Stimulated activated CD8-positive, alpha-beta memory T cell treated with anti-CD3 and anti-CD28 coated beads, Interleukin-2, amount 100 ng/mL, for 48 hours (primary cell): Measurements from ENCODE around the gene ARHGAP26.

Experiments
- DNase-seq, 2 donors: peaks; one replicate each; pipeline ENCODE4 v3.0.0-alpha.2; 2020; ENCODE audit warnings: low read depth in 2 of 2

Gene ARHGAP26

DNA sequence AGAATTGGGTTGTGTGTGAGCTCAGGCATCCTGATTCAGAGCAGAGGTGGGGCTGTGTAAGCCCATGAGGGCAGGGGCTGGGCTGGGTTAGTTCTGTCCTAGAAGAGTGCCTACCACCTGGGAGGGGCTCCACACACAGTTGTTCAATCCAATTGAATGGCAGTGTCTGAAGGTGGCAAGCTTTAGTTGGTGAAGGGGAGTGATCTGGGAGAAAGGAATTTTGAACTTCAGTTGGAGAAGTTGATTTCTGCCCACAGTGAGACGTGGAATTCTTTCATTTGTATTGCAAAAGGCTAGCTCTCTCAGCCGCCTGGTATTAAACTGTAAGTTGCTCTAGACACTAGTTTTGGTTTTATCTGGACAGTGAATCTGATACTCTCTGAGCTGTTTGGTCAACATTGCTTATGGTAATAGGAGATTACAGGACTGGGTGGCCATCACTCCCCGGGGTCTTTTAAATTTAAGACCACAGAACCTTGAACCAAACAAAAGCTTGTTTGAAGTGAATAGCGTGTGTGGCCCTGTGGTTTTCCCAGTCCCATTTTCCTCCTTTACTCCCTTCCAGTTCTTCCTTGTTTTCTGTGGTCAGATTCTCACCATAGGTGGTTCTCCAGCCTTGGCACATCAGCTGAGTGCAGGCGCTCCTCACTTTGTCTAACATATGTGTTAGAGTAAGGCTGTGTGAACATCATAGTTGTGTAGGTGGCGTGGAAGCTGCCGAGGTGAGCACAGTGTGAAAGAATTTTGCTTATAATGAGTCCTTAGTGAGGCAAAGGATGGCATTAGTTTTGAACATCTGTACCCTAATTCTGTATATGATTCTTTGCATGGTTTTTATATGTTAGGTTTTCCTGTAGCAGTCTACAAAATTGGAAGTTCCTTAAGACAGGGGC, 78.0 kb downstream of the ARHGAP26 start:
- DNase-seq = no peak

GRCh38 chr5:142849466-142849865, 79.3 kb downstream of the ARHGAP26 start:
- DNase-seq = no peak

GRCh38 chr5:142849880-142850279, 79.7 kb downstream of the ARHGAP26 start:
- no peak for DNase-seq

- no peak for DNase-seq
Measured at GRCh38 chr5:142851731-142852130, 81.6 kb downstream of the ARHGAP26 start.

DNA sequence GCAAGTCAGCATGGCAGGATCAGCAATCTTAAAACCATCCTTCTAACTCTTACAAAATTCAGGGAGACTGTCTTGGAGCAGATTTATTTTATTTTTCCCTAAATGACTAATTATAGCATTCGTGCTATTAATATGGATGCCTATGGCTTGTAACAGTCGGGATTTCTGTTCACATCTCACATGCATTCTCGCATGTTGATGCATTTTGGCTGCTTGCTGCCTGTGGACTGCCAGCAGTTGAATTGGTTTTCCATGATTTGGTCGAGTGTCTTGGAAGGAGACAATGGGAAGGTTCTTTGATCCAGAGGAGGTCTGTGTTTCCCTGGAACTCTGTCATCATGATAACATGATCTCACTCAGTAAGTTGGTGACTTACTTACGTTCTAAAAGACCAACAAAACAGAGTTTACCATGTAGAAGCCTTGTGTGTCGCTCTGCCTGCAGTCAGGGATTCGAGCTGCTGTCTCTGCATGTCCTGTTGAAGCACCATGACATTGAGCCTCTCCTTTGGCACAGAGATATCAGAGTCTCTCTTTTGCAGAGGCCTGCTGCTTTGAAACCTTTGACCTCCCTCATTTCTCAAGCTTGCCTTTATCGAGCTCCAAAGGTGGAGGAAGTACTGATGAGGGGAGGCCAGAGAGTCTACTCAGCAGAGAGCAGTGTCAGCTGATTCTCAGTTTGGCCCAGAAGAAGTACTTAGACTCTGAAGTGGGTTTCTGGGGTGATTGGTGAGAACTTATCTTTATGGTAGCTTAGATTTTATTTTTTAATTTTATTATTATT, 82.4 kb downstream of the ARHGAP26 start:
- DNase-seq = no peak

DNA sequence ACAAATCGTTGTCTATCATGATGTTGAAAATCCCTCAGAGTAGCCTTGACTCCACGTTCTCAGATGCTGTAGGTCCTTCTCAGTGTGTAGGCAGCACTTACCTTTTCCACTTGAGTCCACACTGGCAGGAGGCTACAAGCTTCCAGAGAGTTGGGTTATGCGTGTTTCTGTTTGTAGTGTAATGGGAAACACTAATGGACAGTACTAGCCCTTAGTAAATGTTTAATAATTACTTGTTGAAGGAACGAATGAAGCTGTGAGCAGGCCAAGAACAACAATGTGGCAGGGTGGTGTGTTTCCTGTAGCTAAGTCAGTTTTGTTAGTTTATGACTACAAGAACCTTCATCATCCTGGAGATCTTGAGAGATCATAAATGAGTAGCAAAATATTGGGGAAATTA, 83.5 kb downstream of the ARHGAP26 start:
- DNase-seq = no peak

DNA sequence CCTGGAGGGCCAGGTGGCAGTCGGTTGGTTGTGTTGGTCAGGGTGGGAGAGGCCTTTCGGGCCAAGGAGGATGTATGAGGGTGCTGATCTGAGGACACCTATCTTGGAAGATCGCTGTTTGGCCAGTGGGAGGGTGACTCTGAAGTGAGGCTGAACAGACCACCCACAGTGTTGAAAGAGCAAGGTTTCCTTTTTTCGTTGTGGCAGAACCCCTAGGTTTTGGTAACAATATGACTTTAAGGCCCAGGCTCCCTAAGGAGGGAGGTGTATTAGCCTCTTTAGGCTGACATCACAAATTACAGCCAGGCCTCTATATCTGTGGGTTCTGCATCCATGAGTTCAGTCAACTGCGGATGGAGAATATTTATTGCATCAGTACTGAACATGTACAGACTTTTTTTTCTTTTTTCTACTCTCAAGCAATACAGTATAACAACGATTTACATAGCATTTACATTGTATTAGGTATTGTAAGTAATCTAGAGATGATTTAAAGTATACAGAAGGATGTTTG, 86.1 kb downstream of the ARHGAP26 start:
- no peak for DNase-seq

DNA sequence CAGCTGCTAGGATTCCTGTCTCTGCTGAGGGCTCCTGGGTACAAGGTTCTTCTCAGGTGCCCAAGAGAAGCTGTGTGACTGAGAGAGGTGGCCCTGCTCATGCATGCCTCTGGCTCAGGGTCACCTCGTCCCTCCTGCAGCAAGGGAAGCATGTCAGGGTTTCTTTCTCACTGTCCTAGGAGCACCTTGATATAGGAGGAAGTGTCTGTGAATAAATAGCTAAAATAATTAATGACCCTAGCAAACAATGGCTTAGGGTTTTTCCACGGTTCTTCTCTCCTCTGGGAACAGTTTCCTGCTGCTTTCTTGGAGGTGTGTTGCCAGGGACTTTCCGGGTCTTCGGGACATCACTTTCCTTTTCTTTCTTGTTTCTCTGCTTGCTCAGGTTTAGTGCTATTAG, 87.2 kb downstream of the ARHGAP26 start:
- no peak for DNase-seq

GRCh38 chr5:142859037-142859436, 88.9 kb downstream of the ARHGAP26 start:
- DNase-seq = no peak

- no peak for DNase-seq
Measured at GRCh38 chr5:142860270-142860669, 90.1 kb downstream of the ARHGAP26 start.

DNA sequence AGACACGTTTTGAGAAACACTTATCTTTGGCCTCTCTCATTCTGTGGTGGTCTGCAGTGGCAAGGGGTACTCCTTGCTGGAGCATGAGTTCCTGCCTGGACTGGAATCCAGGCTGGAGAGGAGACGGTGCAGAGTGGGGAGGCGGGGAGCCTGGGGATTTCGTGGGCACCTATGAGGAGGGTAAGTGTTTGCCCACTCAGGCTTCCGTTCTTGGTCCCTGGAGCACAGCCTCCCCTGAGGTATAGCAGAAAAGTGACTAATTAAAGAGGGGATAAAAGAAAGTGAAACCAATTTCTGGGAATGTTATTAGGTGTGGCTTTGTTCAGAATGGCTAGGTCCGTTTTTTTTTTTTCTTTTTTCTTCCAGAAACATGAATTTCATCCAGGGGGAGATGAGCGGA, 90.8 kb downstream of the ARHGAP26 start:
- DNase-seq = no peak

GRCh38 chr5:142862594-142862993, 92.4 kb downstream of the ARHGAP26 start:
- DNase-seq = no peak

GRCh38 chr5:142863856-142864255, 93.7 kb downstream of the ARHGAP26 start:
- DNase-seq = no peak

GRCh38 chr5:142864290-142865260, 94.4 kb downstream of the ARHGAP26 start:
- no peak for DNase-seq

- DNase-seq = no peak
Measured at GRCh38 chr5:142865631-142866030, 95.5 kb downstream of the ARHGAP26 start.

DNA sequence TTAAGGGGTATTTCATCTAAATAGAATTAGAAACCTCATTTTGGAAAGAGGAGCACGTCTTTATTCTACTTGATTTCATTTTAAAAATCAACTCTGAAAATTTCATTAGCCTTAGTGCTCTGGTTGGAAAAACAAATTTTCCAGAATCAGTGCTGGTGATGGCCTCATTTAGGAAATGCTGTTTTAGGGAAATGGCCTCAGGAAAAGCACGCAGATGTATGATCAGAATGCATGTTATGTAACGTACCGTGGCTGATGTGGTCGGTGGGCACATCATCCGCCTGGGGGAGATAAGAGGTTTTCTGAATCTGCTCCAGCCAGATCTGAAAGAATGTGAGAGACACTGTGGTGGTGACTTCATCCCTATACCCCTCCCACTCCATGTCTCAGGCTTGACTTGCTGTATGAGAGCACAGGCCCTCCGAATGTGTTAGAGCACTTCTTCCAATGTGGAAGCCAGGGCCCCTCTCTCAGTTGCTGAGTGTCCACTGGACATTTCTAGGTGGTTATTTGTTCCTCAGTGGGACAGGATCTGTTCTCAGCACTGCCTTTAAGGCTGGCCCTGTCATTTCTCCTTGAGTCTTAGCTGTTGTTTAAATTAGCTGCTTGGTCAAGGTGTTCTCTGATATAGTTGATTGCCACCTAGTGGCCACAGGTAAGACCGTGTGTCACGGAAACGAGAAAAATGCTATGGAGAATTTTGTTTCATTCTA, 96.5 kb downstream of the ARHGAP26 start:
- no peak for DNase-seq

DNA sequence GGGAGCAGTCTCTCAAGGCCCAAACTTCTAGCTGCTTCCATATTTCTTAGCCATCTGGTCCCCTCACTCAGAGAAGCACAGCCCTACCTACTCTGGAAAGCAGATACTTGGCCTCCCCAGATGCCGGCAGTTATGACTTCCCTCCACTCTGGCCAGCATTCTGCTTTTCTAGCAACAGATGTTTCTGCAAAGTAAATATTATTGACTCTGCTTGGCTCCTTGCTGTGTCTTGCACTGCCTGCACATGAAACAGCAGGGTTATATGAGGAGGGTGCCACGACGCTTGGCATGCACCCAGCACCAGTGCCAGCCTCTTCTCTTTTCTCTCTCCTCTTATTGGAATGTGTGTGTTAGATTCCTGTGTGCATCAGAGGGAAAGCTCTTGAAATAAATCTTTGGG, 99.7 kb downstream of the ARHGAP26 start:
- no peak for DNase-seq

DNA sequence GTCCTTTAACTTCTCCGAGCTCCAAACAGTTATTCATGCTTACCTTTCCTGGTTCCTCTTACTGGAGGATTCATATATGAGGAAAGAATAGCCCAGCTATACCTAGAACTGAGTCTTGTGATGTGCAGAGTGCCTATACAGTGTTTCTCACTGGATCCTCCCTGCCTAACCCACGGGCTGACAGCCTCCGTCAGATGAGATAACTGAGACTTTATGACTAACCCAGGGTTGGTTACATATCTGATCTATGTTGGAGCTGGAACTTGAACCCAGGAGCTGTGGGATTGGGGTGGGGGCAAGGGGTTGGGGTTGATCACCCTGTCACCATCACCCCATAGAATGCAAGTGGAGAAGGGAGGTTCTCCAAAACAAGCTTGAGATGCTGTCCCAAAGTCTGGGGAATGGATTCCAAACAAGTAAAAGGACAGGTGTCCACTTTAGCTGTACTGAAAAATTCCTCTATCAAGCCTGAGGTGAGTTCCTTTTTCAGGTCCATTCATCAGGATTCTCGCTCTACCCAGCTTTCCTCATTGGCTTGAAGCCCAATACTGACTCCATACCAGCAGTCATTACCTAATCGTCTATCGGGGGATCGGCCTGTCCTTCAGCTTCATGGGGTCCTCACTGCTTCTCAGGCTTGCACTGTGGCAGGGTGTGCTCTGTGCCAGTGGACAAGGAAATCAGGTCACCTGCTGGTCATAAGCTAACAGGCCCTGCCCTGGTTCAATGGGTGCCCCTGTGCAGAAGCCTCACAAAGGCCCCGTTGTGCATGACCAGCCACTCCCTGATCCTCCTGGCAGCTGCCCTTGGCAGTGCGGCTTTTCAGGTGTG, 100.6 kb downstream of the ARHGAP26 start:
- no peak for DNase-seq

DNA sequence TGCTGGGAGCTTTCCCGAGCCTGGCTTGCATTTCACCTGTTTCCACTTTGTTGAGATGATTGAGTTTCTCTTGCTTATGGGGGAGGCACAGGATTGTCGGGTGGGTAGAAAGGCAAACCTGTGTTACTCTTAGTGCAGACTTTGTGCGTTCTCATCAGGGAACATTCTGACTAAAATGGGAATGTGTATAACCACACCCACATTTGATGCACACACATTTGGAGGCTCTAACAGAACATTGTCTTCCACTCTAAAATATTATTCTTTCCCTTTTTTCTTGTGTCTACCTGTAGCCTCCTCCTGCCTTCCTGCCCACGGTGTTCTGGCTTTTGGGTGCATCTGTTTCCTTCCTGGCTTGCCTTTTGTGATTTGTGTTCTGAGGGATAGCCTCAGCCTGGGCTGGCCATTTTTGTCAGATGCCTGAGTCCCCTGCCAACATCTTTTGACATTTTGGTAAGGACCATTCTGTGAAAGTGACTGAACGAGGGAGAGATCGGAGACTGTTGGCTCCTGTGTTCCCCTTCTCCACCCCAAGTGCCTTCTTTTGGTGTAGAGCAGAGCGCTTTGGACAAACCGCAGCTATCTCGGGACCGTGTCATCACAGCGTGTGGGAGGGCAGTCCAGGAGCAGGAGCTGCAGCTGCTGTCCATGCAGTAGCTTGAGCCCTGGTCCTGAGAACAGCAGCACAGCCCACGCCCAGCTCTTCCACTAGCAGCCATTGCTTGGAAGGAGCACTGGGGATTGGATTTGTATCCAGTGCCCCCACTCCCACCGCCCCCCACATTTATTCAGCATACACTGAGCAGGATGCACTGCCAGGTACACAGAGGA, 101.4 kb downstream of the ARHGAP26 start:
- DNase-seq = no peak
